Activated T-cell treated with anti-CD3 and anti-CD28 coated beads, Interleukin-2, amount 50 U/mL, for 24 hours (primary cell): ENCODE data around the gene AMZ1.

ENCODE experiments used
- DNase-seq: peaks from one replicate; pipeline ENCODE4 v3.0.0-alpha.2; 2020
- H3K27ac Mint-ChIP-seq: 2 replicates; pipeline ENCODE4 v1.8.0; 2020; ENCODE audit warnings: mild to moderate bottlenecking, mixed read lengths
- H3K27me3 Mint-ChIP-seq: 2 replicates; pipeline ENCODE4 v1.8.0; 2020; ENCODE audit warnings: mixed read lengths
- H3K36me3 Mint-ChIP-seq: 2 replicates; pipeline ENCODE4 v1.8.0; 2020; ENCODE audit warnings: low read depth, mixed read lengths
- H3K4me1 Mint-ChIP-seq: 2 replicates; pipeline ENCODE4 v1.8.0; 2020; ENCODE audit warnings: low read depth, mixed read lengths
- H3K4me3 Mint-ChIP-seq: 2 replicates; pipeline ENCODE4 v1.8.0; 2020; ENCODE audit warnings: mild to moderate bottlenecking, moderate library complexity, mixed read lengths
- H3K9me3 Mint-ChIP-seq: 2 replicates; pipeline ENCODE4 v1.8.0; 2020; ENCODE audit warnings: mixed read lengths

The AMZ1 gene

GRCh38 chr7:2757904-2758672 is 70.1 kb downstream of the AMZ1 start:
- Mint-ChIP-seq H3K4me1 (peaks cover 57% of the 10 kb centered on the region), H3K36me3 (peaks cover 41% of the 10 kb centered on the region), H3K27ac (peak overlapping the region; percentile 98), H3K4me3 (peak overlapping the region; percentile 70), H3K27me3 (no peaks in the 10 kb centered on the region), H3K9me3 (peaks cover 5% of the 10 kb centered on the region)
- peak; percentile 77 for DNase-seq

- Mint-ChIP-seq H3K27me3 (no peaks in the 10 kb centered on the region), H3K27ac (peak overlapping the region; percentile 98), H3K4me1 (peaks cover 57% of the 10 kb centered on the region), H3K9me3 (peaks cover 5% of the 10 kb centered on the region), H3K4me3 (peak overlapping the region; percentile 70), H3K36me3 (peaks cover 41% of the 10 kb centered on the region)
- DNase-seq: no peak
Measured at GRCh38 chr7:2758673-2759616, 70.9 kb downstream of the AMZ1 start.

GRCh38 chr7:2759736-2760097 is 71.7 kb downstream of the AMZ1 start:
- Mint-ChIP-seq H3K4me3 (no peak overlapping the region), H3K27ac (peak overlapping the region; percentile 34), H3K9me3 (peaks cover 5% of the 10 kb centered on the region), H3K36me3 (peaks cover 42% of the 10 kb centered on the region), H3K27me3 (no peaks in the 10 kb centered on the region), H3K4me1 (peaks cover 57% of the 10 kb centered on the region)
- DNase-seq: no peak

GRCh38 chr7:2760098-2760889 is 72.3 kb downstream of the AMZ1 start:
- Mint-ChIP-seq H3K4me3 (no peak overlapping the region), H3K4me1 (peaks cover 55% of the 10 kb centered on the region), H3K27me3 (no peaks in the 10 kb centered on the region), H3K9me3 (peaks cover 5% of the 10 kb centered on the region), H3K27ac (peak overlapping the region; percentile 70), H3K36me3 (peaks cover 38% of the 10 kb centered on the region)
- DNase-seq: no peak

GRCh38 chr7:2761131-2761624 is 73.2 kb downstream of the AMZ1 start:
- Mint-ChIP-seq H3K9me3 (peaks cover 5% of the 10 kb centered on the region), H3K4me3 (no peak overlapping the region), H3K36me3 (peaks cover 30% of the 10 kb centered on the region), H3K4me1 (peaks cover 54% of the 10 kb centered on the region), H3K27me3 (no peaks in the 10 kb centered on the region), H3K27ac (no peak overlapping the region)
- DNase-seq: no peak

- Mint-ChIP-seq H3K9me3 (peaks cover 5% of the 10 kb centered on the region), H3K27ac (no peak overlapping the region), H3K4me1 (peaks cover 48% of the 10 kb centered on the region), H3K27me3 (no peaks in the 10 kb centered on the region), H3K4me3 (no peak overlapping the region), H3K36me3 (peaks cover 23% of the 10 kb centered on the region)
- no peak for DNase-seq
Measured at GRCh38 chr7:2761801-2762497, 73.9 kb downstream of the AMZ1 start.

- Mint-ChIP-seq H3K27ac (no peak overlapping the region), H3K4me3 (no peak overlapping the region), H3K9me3 (peaks cover 2% of the 10 kb centered on the region), H3K36me3 (peaks cover 17% of the 10 kb centered on the region), H3K27me3 (no peaks in the 10 kb centered on the region), H3K4me1 (peaks cover 33% of the 10 kb centered on the region)
- DNase-seq: no peak
Measured at GRCh38 chr7:2763597-2763996, 75.6 kb downstream of the AMZ1 start.

- Mint-ChIP-seq H3K4me1 (peaks cover 24% of the 10 kb centered on the region), H3K9me3 (no peaks in the 10 kb centered on the region), H3K4me3 (no peak overlapping the region), H3K27ac (no peak overlapping the region), H3K27me3 (no peaks in the 10 kb centered on the region), H3K36me3 (peaks cover 20% of the 10 kb centered on the region)
- no peak for DNase-seq
Measured at GRCh38 chr7:2764621-2765020, 76.6 kb downstream of the AMZ1 start.
